Myocyte (in vitro differentiated cells): Measurements from ENCODE around the gene CPEB3. TPM values are rescaled to one million over a fixed set of nuclear protein-coding genes. Genes with fewer than 3 reads are reported as not detected.
"Not testable (repeated sequence)": the region's sequence is repeated elsewhere in the genome, so short reads cannot be mapped to it uniquely, and the experiment has no call there.

ENCODE experiments used
- DNase-seq: peaks from one replicate; pipeline ENCODE4 v3.0.0-alpha.2; 2012; ENCODE audit warnings: low read depth
- total RNA-seq: library from RNA; depleted of rRNA; stranded (reverse); fragments of >200 nt; gene quantifications from 2 replicates; pipeline ENCODE4 v1.2.3, GENCODE V29; 2014

Gene CPEB3
- total RNA-seq, 1 donor from 2014 or later, result 3.9 TPM

DNA sequence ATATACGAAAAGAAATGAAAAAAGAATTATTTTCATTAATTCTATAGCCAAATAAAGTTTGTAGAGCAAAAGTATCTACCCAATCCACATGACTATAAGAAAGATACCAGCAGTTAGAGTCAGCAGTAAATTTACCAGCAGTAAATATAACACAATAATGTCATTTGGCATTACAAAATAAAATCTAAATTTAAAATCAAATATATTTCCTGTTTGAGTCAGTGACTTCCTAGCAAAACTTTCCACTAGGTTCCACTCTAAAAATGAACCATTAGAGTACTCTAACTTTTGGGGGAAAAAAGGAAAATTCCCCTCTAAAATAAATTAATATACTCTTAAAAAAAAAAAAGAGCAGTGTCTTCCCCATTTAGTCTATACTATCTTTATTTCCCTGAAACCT is 144.8 kb downstream of the CPEB3 start:
- DNase-seq, result no peak

- DNase-seq, result no peak
Measured at GRCh38 chr10:92142949-92143348, 147.9 kb downstream of the CPEB3 start.

DNA sequence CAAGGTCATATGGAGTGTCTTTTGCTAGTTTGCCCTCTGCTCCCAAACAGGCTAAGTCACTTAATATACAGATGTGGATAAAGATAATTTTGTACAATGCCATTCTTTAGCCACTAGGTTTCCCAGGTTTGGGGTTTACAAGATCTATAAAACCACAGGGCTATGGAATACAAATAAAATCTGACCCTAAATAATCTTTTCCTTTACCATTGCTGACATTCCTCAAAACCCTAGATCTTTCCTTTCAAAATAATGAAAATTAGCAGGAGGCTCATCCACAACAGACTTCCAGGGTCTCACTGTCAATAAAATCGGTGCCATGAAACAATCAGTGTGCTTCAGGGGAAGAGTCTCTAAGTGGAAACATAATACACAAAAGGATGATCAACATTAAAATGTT is 148.4 kb downstream of the CPEB3 start:
- no peak for DNase-seq

DNA sequence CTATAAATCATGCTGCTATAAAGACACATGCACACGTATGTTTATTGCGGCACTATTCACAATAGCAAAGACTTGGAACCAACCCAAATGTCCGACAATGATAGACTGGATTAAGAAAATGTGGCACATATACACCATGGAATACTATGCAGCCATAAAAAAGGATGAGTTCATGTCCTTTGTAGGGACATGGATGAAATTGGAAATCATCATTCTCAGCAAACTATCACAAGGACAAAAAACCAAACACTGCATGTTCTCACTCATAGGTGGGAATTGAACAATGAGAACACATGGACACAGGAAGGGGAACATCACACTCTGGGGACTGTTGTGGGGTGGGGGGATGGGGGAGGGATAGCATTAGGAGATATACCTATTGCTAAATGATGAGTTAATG is 149.7 kb downstream of the CPEB3 start:
- DNase-seq, result not testable (repeated sequence)

GRCh38 chr10:92134049-92134448 is 156.8 kb downstream of the CPEB3 start:
- not testable (repeated sequence) for DNase-seq

- no peak for DNase-seq
Measured at GRCh38 chr10:92131275-92131820, 159.5 kb downstream of the CPEB3 start.

GRCh38 chr10:92130622-92131274 is 160.1 kb downstream of the CPEB3 start:
- DNase-seq, result no peak

- DNase-seq, result peak; percentile 79
Measured at GRCh38 chr10:92126100-92126650, 164.7 kb downstream of the CPEB3 start.

DNA sequence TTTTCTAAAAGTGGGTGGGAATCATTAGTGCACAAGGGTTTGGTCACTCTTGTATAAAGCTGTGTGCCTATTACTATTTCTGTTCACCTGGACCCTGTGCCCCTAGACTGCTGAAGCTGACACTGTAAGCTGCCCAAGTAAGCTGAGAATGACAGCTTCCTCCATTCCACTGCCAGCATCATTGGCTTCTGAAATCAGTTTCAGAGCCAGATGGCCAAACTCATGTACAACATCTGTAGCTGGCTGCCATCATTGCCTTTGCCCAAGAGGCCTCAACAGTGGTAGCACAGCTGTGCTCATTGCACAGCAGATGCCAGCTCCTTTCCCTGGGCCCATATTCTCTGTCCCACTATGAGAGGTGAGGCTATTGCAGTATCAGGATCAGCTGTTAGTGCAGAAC is 165.7 kb downstream of the CPEB3 start:
- peak; percentile 9 for DNase-seq

DNA sequence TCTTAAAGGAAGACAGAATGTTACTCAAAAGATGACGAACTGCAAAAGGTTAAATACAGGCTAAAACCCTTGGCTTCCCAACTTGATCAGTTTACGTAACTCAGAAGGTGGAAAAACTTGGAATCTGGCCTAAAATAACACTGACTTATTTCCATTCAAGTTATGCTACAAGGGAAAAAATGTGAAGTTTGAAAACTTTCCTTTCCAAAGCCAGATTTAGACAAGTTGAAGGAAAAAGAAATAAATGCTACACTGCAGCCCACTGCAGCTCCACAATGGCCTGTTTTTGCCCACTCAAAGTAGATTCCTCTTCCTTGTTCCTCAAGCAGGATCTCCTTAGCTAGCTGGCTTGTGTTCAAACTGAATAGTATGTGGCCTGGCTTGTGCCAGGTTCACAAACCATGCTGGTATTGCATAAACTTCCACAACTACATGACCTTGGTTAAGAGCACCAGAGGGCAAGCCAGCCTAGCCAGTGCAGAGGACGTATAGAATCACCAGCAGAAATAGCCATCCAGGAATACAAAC is 166.2 kb downstream of the CPEB3 start:
- peak; percentile 16 for DNase-seq

- DNase-seq, result no peak
Measured at GRCh38 chr10:92124020-92124419, 166.9 kb downstream of the CPEB3 start.

DNA sequence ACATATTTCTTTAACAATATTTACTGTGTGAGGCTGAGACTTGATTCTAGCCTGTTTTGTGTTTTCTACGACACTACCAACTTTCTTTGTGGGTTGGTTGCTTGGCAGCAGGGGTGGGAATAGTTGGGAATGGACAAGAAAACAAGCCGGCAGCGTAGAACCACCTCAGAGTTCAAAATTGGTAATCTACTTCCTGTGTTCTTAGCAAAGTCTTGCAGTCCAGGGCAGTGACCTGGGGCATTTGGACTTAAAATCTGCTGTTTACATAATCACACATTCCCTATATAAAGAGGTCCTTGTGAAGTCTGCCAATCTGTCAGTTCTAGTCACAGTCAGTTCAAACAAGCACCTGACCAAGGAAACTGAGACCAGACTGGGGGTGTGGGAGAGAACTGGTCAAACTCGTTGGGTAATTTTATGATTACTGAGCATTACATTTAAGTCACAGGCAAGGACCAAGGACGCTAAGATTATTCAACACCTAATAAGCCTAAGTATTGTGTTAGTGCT is 167.9 kb downstream of the CPEB3 start:
- no peak for DNase-seq

DNA sequence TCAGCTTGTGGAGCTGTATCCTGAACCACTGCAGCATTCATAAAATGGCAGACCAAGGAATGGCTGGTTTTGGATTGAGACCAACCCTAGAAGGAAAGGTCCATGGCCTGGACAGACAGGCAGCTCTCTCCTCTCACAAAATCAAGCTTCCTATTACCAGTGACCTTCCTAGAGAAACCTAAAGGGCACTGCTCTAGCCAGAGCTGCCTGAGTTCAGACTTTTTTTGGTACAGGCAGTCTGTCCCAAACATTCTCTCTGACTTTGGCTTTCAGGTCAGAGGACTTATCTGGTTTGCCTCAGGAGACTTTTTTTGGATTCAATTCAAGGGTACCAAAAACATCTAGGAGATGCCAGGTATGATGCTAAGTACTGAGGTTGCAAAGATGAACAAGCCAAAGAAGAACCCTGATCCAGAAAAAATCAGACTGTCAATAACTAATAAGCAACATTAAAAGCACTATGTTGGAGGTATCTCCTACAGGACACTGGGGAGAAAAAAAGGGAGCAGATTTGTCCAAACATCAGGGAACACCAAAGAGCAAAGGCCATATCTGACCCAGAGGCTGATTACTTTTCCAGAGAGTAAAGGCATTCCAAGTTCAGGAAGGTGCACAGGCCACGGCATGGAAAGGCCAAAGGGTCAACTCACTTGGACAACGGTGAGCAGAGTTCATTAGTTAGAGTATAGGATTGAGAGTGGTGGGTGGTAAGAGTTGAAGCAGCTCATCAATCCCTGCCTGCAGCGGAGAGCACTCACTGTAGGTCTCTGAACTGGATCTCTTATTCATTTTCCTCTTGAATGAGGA is 169.0 kb downstream of the CPEB3 start:
- DNase-seq, result no peak

- peak; percentile 6 for DNase-seq
Measured at GRCh38 chr10:92119340-92119739, 171.5 kb downstream of the CPEB3 start.

- not testable (repeated sequence) for DNase-seq
Measured at GRCh38 chr10:92114917-92115316, 176.0 kb downstream of the CPEB3 start.

- DNase-seq, result no peak
Measured at GRCh38 chr10:92113911-92114600, 176.8 kb downstream of the CPEB3 start.

GRCh38 chr10:92112462-92112861 is 178.4 kb downstream of the CPEB3 start:
- DNase-seq, result peak; percentile 94

- peak; percentile 67 for DNase-seq
Measured at GRCh38 chr10:92111336-92111939, 179.4 kb downstream of the CPEB3 start.

- DNase-seq, result peak; percentile 80
Measured at GRCh38 chr10:92110039-92110794, 180.7 kb downstream of the CPEB3 start.

- no peak for DNase-seq
Measured at GRCh38 chr10:92108747-92109146, 182.1 kb downstream of the CPEB3 start.
